DMS53 treated with DMSO at 0.1 percent for 48 hours (cell line): ENCODE data around the gene TANC1.

Source experiments
- DNase-seq: peaks from one replicate; lab custom pipeline; 2025; ENCODE audit not compliant: unreplicated experiment; lab: John Stamatoyannopoulos, UW

The TANC1 gene

DNA sequence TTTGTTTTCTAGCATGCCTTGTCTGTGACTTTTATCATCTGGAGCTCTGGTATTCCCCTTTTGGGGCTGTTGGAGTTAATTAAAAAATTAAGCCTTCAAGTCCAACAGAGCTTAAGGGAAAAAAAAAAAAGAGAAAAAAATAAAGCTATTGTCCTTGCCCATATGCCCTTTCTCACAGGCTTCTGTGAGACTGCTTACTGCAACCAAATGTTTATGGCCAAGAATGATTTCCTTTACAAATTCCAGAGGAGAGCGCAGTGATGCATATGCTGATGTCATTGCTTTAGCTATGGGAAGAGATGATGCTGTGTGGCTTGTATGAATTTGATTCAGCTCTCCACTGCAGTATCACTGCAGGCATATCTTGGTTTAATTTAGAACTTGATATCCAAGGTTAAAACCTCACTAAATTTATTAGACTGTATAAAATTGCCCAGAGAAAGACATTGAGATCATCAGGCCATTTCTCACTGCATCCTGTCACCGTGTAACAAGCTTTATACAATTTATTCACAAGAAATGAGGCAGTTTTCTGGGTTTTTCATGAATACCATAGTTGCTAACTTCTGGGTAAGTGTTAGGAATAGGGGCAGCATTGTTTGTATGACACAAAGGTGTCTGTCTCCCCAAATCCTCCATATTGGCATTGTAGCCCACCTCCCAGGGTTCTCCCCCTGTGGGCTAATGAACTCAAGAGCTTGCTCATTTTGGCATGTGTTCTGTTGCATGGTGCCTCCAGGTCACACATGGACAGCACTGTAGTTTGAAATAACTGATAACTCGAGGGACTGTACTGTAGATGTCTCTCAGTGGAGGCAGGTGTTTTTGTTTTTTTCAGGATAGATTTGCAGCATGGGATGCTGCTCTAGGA, 85.0 kb downstream of the TANC1 start:
- no peak for DNase-seq

DNA sequence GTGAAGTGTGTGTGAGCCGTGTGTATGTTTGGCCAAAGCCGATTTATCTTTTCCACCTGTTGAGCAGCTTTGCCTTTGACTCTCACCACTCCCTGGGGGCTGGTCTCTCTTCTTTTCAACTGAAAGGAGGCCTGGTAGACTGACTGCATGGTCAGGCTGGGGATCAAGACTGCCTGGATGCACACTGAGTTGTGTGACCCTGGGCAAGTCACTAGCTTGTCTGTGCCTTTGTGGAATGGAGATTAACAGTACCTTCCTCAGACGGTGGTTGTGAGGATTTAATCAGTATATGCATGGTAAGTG, 85.5 kb downstream of the TANC1 start:
- DNase-seq, result no peak

DNA sequence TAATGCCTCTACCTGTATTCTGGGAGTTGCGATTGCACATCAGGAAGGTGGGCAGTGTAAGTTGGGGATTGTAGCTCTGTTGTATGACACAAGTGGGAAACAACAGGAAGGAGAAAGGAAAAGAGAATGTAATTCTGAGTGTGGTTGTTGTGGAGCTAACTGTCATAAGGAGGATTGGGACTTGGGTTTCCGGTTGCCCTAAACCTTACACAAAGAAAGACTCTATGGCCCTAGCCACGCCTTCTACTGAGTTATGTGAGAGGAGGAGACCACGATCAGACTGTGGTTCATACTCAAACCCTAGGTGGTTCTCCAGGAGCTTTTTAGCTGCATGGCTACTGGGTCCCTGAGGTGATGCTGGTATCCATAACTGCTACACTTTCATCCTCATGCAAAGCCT, 86.5 kb downstream of the TANC1 start:
- no peak for DNase-seq

DNA sequence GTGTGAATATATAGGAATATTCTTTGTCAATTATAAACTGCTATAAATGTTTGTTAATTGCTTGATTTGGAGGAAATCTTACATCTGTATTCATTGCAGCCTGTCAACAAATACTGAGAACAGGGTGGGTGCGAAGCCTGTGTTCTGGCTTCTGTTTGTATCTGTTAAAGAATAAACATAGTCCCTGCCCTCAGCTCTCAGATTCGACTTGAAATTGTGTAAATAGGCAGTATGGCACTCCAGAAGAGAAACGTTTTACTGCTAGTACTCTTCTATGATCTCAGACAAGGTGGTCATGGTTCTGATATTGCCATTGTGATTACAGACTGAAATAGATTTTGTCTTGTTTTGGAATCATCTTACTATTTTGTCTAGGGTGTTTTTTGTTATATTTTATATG, 92.1 kb downstream of the TANC1 start:
- no peak for DNase-seq

DNA sequence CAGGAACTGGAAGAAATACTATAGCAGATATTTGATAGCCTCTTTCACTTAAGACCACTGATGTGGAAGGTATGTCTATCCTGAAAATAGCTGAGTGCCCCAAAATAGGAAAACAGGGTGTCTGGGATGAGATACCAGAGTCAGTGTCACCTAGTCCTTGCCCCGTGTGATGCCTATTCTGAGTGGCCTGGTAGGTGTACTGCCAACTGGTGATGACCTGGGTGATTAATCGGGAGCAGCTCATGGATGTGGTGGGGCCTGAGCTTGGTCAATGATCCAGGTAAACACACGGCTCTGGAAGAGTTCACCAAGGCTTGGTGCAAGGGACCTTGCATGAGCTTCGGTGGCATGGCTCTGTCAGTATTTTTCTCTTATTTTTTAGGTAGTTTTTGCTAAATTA, 95.2 kb downstream of the TANC1 start:
- DNase-seq, result no peak

DNA sequence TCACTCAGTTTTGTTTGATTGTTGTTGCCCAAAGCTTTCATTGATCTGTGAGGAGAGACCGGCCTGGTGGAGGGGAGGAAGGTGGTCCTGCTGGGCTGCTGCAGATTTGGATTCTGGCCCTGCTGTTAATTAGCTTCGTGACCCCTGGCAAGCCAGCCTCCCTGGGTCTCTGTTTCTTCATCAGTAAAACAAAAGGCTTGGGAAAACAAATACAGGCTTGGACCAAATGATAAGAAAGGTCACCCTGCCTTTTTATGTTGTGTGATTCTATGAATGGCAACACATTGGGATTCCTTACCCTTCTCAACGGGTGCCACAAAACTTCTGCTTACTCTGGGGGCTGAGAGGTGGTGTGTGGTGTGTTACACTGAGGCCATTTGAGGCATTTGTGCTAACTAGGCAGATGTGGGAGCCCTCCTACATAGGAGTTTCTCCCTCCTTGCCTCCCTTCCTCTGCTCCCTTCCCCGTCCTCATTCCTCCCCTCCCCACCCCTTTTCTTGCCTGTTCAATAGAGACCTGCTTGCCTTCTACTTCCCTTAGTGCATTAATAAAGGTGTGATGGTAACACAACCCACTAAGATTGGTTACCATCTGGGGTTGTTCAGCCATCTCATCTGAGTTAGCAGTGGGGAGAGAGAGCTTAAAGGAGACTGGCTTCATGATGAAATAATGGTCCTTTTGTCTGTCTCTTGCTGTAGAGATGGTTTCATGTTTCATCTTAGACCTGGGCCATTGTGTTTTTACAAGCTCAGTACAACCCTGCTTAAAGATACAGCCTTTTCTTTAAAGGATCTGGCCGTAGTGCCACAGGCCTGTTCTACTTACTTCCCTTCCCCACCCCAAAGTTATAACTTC, 96.2 kb downstream of the TANC1 start:
- no peak for DNase-seq

DNA sequence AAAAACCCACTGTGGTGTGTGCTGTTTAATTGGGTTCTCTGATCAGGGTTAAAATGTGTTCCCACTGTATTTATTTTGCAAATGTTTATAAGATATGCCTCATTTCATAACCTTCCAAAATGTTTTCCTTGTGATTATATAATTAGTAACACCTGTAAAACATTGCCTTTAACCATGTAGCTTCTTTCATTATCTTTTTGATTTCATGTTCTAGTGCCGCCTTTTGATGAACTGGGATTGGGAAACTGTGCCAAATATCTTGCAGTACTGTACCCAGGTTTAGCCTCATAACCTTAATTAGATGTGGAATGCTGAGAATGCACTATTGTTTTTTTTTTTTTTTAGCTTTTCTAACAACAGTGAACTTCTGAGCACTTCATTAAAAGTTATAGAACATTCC, 96.9 kb downstream of the TANC1 start:
- no peak for DNase-seq

DNA sequence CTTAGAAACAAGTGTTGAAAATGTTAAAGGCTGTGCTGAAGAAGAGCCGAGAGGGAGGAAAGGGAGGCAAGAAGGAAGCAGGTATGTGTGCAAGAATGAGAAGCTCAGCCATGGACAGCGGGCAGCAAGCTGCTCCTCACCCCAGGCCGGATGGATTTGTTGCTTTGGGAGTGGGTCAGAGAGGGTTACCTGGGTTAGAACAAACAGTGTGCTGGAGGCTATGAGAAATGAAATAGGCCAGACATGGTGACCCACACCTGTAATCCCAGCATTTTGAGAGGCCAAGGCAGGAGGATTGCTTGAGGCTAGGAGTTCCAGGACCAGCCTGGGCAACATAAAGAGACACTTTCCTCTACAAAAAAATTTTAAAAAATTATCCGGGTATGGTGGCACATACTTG, 97.5 kb downstream of the TANC1 start:
- no peak for DNase-seq

DNA sequence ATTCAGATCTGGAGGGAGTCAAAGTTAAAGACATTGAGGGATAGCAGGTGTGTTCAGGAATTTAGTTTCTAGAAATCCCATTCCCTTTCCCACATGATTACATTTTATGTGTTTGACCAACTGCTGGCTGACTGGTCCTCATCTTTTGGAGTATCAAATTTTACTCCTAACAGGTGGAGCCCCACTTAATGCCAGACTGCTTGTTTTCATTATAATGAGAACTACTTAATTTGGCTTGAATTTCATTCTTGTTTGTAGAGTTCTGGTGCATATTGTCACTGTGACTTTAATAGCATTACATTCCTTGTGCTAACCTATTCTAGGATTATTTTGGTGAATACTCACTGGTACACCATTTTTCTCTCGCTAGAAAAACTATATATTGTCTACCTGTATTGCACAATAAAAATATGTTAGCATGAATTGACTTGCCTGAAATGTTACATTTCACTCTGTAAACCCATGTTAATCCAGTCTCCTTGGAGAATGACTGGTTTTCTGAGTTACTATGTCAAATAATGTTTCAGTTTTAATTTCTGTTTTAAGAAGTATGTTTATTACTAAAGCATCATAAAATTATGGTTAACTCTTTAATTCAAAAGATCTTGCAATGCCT, 98.2 kb downstream of the TANC1 start:
- DNase-seq, result no peak

DNA sequence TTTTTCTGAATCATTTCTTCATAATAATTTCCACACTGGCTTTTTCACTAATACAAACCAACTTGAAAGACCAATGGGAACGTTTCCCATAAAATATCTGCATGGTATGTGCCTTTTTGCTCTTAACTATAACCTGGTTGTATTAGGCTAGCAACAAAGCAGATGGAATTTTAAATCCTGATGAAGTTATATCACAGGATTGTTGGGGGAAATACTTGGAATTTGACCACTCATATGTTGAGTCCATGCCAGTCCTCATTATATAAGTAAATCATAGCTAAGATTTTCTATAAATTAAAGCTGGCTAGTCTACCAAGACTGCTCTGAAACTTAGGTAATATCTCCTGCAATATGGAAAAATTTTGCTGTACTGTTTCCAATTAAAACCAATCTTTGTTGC, 99.5 kb downstream of the TANC1 start:
- DNase-seq, result no peak

DNA sequence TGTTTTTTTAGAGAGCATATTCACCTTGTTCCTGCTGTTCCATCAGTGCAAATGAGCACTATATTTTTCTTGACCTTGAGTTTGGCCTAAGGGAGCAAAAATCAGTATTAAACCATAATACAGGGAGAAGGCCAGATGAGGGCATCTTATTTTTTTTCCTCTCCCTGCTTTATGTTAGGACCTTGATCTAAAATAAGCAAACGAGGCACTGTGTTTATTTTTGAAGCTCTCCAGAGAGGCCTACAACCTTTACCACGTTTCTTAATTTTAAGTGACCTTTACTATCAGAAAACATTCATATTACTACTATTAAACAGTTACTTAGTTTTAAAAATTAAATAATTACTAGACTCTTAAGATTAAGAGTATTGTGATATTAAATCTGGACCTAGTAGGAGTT, 100.8 kb downstream of the TANC1 start:
- no peak for DNase-seq

DNA sequence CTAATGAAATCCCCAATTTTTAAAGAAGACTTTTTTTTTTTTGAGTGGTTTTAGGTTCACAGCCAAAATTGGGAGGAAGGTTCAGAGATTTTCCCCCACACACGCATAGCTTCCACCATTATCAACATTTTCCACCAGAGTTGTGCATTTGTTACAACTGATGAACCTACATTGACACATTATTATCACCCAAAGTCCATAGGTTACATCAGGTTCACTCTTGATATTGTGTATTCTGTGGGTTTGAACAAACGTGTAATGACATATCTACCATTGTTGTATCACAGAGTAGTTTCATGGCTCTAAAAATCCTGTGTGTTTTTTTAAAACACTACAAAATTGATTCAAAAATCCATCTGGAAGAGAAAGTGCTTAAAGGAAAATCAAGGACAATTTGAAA, 101.8 kb downstream of the TANC1 start:
- no peak for DNase-seq

DNA sequence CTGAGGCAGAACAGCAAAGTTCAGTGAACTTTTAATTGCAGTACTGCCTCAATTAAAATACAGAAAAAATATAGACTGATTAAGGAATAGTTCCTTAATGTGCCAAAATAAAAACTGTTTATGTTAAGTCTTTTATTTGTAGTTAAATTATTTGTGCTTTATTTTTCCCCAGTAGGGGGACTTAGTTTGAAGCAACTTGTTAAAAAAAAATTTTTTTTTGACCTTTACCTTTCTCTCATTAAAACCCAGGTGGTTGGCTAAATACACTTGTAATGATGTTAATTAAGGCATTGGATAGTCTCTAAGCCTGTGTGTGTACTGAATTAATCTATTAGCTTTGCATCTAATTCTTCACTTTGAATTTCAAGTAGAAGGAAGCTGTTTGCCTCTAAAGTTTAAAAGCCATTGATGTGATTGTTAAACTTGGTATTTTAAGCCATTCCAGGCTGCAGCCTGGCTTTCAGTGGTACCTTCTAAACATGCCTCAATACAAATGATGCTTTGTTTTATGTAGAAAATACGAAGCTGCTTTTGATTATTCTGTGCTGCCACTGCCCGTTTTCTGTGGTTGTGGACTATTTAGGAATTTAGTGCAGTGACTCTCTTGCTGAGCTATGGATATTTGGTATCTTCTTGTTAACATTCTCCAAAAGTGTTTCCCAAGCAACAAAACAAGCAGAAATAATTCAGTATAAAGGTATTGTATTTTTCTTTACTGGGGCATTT, 102.9 kb downstream of the TANC1 start:
- DNase-seq, result no peak

DNA sequence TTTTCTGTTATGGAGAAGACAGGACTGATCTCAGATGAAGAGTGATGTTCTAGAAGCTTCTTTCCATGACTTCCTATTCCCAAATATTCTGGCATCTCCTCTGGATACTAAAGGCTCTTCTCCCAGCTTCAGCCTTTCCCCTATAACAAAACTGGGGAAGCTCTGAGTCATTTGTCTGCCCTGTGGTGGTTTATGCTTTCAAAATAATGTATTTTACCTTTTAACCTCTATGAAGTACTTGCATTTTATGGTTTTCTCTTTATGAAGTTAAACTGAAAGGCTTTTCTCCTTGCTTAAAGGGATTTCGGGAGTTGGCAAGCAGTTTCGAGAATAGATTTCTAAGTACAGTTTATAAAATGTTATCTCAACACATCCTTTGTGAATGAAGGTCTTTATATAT, 104.4 kb downstream of the TANC1 start:
- no peak for DNase-seq

DNA sequence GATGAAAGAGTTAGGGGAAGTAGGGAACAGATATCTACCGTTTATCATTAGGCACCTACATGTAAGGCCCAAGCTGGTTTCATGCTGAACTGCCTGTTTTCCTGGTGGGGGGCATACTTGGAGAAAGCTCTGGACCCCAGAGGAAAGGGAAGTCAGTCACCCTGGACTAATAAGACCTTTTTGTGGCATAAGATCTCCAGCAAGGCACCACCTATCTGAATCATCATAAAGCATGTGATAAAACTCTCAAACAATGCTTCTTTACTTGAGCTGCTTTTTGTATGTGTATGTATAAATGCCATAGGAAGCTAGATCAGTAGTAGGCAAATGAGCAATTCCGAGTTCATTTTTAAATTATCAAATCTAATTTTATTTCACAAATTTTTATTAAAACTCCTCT, 104.8 kb downstream of the TANC1 start:
- DNase-seq, result no peak

DNA sequence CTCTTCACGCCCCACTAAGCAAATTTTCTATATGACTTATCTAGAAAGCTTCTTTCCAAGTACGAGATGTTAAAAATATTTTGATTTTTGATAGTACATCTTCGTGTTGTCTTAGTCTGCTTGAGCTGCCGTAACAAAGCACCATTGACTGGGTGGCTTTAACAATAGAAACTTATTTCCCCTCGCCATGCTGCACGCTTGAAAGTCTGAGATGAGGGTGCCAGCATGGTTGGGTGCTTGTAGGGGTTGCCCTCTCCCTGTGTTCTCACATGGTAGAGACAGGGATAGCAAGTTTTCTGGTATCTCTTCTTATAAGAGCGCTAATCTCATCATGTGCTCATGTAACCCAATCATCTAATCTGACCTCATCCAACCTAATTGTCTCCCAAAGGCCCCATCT, 106.2 kb downstream of the TANC1 start:
- DNase-seq, result no peak

DNA sequence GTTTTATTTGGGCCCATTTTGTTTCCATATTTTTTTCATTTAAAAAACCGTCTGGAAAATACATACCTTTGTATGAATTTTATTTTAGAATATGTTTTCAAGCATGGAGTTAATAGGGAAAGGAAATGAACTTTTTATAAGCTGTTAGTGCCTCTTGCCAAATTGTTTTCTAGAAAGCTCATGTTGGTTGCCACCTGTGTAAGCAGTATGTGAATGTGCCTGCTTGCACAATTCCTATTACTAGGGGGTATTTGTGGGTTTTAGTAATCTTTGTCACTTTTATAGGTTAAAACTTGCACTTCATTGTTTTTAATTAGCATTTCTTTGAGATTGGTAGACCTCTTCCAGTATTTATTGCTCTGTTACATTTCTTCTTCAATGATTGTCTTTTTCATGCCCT, 107.3 kb downstream of the TANC1 start:
- no peak for DNase-seq

DNA sequence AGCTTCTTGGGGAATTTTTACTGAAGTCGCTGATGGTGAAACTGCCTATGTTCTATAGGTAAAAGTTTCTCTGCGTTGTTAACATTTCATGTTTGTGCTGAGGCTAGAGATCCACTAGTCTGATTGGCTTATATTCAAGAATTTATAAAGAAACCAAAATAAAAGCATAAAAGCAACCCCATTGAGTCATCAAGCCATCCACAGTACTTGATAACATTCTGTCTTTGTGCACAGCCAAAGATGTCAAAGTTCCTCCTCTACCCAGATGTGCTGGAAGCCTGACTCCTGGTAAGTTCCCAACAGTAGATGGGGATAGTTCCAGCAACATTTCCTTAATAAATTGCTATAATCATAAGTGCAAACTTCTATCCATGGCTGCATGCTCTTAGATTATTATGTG, 107.8 kb downstream of the TANC1 start:
- DNase-seq, result no peak

DNA sequence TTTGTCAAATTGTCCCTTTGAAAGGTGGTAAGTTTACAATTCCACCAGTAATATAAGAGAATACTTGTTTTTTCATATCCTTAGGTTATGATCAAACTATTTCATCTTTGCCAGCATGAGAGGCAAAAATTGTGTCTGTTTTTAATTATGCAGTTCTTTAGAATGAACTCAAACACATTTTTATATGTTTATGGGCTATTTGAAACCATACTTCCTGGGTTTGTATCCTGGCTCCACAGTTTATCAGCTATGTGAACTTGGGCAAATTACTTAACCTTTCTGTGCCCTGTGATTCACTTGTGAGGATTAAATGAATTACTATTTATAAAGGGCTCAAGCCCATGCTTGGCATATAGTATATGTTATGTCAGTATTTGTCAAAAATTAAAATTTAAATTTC, 109.4 kb downstream of the TANC1 start:
- no peak for DNase-seq

DNA sequence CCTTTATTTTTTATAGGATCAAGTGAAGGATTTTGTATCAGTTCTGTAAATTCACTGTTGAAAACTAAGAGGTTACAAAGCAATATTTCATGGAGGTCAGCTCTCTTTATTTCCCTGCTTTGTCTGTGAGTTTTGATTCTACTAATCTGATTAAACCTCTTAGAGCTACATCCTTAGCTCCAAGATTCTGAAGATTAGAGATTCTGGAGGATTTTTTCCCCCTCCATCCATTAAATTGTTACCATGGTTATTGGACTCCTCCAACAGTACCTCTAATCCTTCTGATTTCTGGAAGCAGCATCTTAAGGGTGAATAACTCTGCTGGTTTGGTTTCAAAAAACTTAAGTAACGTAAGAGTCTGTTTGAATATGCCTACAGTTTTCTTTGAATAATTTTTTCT, 110.0 kb downstream of the TANC1 start:
- DNase-seq, result no peak

DNA sequence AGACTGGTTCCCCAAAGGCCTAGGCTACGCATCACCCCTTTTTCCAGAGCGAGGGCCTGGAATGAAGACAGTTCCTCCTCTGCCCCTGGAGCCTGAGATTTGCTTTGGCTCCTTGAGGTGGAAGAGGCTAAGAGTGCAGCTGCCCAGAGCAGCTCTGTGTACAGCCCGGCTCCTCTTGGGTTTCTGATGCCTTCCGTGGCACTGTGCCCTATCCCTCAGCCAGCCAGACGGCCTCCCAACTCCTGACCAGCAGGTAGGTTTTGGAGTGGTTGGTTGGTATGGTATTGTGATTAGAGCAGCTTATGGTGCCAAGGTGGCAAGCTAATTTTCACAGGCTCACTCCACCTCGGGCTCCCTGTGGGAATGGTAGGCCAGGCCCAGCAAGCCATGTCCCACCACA, 112.2 kb downstream of the TANC1 start:
- DNase-seq, result no peak
